ENCODE data around the gene BTF3L4.

DNA sequence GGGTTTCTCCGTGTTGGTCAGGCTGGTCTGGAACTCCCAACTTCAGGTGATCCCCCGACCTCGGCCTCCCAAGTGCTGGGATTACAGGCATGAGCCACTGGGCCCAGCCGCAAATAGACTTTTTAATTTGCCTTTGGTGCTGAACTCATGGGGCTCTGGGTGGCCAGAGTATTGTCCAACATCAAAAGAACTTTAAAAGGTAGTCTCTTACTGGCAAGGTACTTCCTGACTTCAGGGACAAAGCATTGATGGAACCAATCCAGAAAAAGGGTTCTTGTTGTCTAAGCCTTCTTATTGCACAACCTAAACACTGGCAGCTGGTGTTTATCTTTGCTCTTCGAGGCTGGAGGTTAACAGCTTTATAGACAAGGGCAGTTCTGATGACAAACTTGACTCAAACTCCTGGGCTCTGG, 18.7 kb upstream of the BTF3L4 start:
- TF ChIP-seq CTCF (conservative IDR thresholded peaks at IDR 0.05; ENCODE audit: low read length), result no peak
- no peak for TF ChIP-seq EZH2phosphoT487 (IDR thresholded peaks at IDR 0.05; ENCODE audit: borderline replicate concordance, low read depth, low read length)

Measured in OCI-LY7 (cell line).